Right ventricle myocardium superior (tissue), 1 donor: ENCODE measurements around the gene EYS. TPM values are rescaled to one million over a fixed set of nuclear protein-coding genes. Genes with fewer than 3 reads are reported as not detected.

Experiments used
- ATAC-seq: fragments of 200-7000 bp; cut with Tn5 transposase; one replicate; pipeline ENCODE4 v1.9.1; 2020; ENCODE audit warnings: mild to moderate bottlenecking; ENCODE audit not compliant: poor library complexity
- DNase-seq: peaks from one replicate; pipeline ENCODE4 v3.0.0-alpha.2; 2020
- intact Hi-C: fragments of 100-400 bp; cut with DNase I; formaldehyde crosslinking; loops from one replicate; pipeline ENCODE4 v1.11.2; 2022
- total RNA-seq: library from RNA; stranded (reverse); fragmentation: NEBNext Ultra II Directional; extraction: Animal tissue kit (Norgen Biotek cat#: 25700); gene quantifications from one replicate; pipeline ENCODE4 v1.2.1, GENCODE V29; 2021
- donor health status: DM: no; HTN: yes; CAD: no; lungs with severe emphysema.

EYS gene
- total RNA-seq, 1 donor from 2014 or later: not detected

DNA sequence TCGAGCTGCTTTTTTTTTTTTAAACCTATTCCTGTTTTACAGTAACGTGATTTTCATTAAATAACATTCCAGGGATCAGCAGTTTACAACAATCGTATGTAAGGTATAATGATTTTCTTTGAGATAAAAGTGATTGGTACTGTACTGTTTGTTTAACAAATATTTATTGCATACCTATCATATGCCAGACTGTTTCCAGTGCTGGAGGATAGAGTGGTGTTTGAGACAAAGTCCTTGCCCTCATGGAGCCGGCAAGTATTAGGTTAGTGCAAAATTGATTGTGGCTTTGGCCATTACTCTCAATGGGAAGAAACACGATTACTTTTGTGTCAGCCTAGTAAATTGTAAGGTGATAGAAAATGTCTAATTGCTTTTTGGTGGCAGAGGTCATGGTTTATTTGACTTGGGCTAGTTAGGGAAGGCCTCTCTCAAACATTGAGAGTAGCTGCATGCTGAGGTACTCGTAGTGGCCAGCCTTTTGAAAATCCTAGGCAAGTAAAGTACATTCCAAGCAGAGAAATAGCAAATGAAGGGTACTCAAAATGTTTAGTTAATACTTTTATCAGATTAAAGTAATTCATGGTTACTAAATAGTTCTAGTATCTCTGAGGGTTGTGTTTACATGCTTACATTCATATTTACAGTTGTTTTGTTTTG is 2035.8 kb downstream of the EYS start:
- ATAC-seq: no peak
- DNase-seq: no peak
- intact Hi-C loops: no loop called here
